ENCODE results near the gene OCSTAMP.

The OCSTAMP gene, protein sequence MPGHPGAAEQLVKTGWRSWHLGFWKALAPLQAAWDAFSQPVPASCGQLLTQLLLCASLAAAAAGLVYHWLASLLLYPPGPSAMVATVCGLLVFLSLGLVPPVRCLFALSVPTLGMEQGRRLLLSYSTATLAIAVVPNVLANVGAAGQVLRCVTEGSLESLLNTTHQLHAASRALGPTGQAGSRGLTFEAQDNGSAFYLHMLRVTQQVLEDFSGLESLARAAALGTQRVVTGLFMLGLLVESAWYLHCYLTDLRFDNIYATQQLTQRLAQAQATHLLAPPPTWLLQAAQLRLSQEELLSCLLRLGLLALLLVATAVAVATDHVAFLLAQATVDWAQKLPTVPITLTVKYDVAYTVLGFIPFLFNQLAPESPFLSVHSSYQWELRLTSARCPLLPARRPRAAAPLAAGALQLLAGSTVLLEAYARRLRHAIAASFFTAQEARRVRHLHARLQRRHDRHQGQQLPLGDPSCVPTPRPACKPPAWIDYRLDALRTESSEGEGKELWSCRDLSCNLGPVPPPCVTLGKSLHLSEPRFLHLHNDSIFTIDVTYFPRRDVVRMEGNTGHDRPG

GRCh38 chr20:46550461-46550860 is at the start of gene OCSTAMP:
Gene OCSTAMP, minus strand, starts transcription at chr20:46550654. Its CDS starts 94 bp downstream, at chr20:46550560.
- no peak for DNase-seq

- no peak for DNase-seq
These were observed 49.0 kb upstream of the OCSTAMP start for GRCh38 chr20:46599227-46599987.

DNA sequence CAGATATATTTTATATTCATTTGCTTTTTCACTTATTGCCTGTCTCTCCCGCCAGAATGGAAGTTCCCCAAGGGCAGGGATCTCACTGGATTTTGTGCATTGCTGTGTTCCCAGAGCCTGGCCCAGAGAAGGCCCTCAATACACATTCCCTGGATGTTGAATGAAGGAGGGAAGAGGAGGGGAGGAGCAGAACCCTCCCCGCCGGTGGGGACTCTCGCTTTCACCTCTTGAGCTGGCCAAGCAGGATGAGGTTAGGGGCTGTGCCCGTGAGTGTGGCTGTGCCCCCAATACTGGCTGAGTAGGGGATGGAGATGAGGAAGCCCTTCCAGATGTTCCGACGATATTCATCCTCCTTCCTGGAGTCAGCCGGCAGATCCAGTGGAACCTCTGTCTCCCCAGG is 45.5 kb upstream of the OCSTAMP start:
- DNase-seq, result no peak

GRCh38 chr20:46594725-46595124 is 44.3 kb upstream of the OCSTAMP start:
- DNase-seq, result no peak

GRCh38 chr20:46592580-46593362 is 42.3 kb upstream of the OCSTAMP start:
- DNase-seq, result no peak

- DNase-seq, result no peak
These were observed 40.0 kb upstream of the OCSTAMP start for GRCh38 chr20:46590443-46590842.

- no peak for DNase-seq
These were observed 38.4 kb upstream of the OCSTAMP start for GRCh38 chr20:46588532-46589511.

- no peak for DNase-seq
These were observed 37.5 kb upstream of the OCSTAMP start for GRCh38 chr20:46587986-46588385.

- no peak for DNase-seq
These were observed 36.3 kb upstream of the OCSTAMP start for GRCh38 chr20:46586724-46587123.

- no peak for DNase-seq
These were observed 34.1 kb upstream of the OCSTAMP start for GRCh38 chr20:46584508-46584907.

- DNase-seq, result no peak
These were observed 33.2 kb upstream of the OCSTAMP start for GRCh38 chr20:46583411-46584214.

GRCh38 chr20:46582648-46583047 is 32.2 kb upstream of the OCSTAMP start:
- DNase-seq, result no peak

- DNase-seq, result no peak
These were observed 30.9 kb upstream of the OCSTAMP start for GRCh38 chr20:46581391-46581790.

DNA sequence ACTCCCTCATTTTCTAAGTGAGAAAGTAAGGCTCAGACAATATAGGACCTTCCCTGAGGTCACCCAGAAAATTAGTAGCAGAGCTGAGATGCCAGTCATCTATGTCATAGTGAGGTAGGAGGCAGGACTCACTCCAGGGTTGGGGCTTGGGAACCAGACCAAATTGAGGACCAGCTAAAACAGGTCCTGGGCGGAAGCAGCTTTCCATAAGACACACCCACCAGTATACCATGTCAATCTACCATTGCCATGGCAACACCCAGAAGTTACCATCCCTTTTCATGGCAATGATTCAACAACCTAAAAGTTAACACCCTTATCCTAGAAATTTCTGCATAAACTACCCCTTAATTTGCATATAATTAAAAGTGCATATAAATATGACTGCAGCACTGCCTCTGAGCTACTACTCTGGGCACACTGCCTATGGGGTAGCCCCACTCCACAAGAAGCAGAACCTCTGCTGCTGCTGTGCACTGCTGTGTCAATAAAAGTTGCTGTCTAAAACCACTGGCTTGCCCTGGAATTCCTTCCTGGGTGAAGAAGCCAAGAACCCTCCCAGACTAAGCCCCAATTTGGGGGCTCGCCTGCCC is 30.3 kb upstream of the OCSTAMP start:
- DNase-seq, result no peak

GRCh38 chr20:46578745-46579144 is 28.3 kb upstream of the OCSTAMP start:
- no peak for DNase-seq

- no peak for DNase-seq
These were observed 26.4 kb upstream of the OCSTAMP start for GRCh38 chr20:46576774-46577395.

DNA sequence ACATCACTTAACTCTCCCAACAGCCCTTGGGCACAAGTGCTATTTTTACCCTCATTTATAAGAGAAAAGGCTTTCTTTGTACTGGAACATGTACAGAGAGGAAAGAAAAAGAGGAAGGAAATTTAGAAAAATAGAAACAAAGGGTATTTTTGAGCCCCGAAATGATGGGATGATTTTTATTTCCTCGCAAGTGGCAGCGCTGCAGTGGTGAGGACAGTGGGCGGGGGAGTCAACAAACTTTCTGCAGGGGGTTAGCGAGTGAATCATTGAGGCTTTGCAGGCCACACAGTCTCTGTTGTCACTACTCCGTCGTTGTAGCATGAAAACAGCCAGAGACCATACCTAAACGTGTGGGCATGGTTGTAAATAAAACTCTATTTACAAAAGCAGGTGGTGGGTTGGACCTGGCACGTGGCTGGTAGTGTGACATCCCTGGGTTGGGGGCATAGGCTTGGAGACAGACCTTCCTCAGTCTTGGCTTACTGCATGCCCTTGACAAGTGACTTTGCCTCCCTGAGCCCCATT is 25.5 kb upstream of the OCSTAMP start:
- no peak for DNase-seq

GRCh38 chr20:46575394-46575793 is 24.9 kb upstream of the OCSTAMP start:
- DNase-seq, result no peak

DNA sequence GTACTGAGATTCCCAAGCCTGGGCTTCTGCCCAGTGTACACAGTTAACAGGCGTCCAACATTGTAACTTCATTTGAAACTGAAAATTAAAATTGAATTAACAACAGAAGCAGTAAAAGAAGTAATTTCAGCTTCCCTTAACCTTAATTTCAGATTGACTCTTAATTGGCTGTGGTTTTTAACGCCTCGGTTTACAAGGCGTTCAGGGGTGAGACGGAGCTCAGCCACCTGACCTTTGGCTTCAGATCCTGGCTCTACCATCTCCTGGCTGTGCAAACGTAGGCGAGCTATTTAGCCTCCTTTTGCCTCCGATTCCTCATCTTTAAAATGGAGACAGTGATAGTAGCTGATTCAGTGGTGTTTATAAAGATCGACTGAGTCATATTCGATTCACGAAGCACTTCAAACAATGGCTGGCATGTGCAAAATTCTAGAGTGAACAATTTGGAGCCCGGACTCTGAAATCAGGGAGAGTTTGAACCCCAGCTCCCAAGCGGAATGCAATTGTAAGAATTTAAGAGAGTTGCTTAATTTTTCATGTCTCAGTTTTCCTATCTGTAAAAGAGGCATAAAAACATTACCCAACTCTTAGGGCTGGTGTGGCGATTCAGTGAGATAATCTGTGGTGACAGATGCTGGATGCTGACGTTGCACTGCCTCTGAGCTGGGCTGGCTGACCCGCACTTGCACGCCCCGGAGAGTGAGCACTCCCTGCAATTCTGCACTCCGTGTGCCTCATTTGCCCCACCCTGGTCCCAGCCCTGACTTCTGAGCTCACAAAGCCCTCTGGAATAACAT is 23.5 kb upstream of the OCSTAMP start:
- DNase-seq, result no peak

Measured in SW 1271 (cell line).